Measurements from ENCODE around the gene MAP3K19. TPM values are rescaled to one million over a fixed set of nuclear protein-coding genes. Genes with fewer than 3 reads are reported as not detected.
"Not testable (repeated sequence)": the region's sequence is repeated elsewhere in the genome, so short reads cannot be mapped to it uniquely, and the experiment has no call there.

The MAP3K19 gene, protein sequence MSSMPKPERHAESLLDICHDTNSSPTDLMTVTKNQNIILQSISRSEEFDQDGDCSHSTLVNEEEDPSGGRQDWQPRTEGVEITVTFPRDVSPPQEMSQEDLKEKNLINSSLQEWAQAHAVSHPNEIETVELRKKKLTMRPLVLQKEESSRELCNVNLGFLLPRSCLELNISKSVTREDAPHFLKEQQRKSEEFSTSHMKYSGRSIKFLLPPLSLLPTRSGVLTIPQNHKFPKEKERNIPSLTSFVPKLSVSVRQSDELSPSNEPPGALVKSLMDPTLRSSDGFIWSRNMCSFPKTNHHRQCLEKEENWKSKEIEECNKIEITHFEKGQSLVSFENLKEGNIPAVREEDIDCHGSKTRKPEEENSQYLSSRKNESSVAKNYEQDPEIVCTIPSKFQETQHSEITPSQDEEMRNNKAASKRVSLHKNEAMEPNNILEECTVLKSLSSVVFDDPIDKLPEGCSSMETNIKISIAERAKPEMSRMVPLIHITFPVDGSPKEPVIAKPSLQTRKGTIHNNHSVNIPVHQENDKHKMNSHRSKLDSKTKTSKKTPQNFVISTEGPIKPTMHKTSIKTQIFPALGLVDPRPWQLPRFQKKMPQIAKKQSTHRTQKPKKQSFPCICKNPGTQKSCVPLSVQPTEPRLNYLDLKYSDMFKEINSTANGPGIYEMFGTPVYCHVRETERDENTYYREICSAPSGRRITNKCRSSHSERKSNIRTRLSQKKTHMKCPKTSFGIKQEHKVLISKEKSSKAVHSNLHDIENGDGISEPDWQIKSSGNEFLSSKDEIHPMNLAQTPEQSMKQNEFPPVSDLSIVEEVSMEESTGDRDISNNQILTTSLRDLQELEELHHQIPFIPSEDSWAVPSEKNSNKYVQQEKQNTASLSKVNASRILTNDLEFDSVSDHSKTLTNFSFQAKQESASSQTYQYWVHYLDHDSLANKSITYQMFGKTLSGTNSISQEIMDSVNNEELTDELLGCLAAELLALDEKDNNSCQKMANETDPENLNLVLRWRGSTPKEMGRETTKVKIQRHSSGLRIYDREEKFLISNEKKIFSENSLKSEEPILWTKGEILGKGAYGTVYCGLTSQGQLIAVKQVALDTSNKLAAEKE (N-terminal part only)
- not detected in 2 replicates for total RNA-seq (2014; rRNA removed; shearing (Covaris generic))

- no peak for DNase-seq
- no peaks in the 10 kb centered on the region for H3K27me3 ChIP-seq (ENCODE audit: control insufficient read depth, insufficient read depth, low read length)
- no peaks in the 10 kb centered on the region for H3K36me3 ChIP-seq (replicated peaks; ENCODE audit: control insufficient read depth, insufficient read depth, low read length)
- no peak within 1 kb of the TSS for H3K4me3 ChIP-seq (ENCODE audit: insufficient read depth, low read depth, low read length)
These were observed at the start of gene MAP3K19 for GRCh38 chr2:135047300-135047699. Gene MAP3K19, minus strand, starts transcription at chr2:135047447. Its CDS starts 22,800 bp downstream, at chr2:135024647.

DNA sequence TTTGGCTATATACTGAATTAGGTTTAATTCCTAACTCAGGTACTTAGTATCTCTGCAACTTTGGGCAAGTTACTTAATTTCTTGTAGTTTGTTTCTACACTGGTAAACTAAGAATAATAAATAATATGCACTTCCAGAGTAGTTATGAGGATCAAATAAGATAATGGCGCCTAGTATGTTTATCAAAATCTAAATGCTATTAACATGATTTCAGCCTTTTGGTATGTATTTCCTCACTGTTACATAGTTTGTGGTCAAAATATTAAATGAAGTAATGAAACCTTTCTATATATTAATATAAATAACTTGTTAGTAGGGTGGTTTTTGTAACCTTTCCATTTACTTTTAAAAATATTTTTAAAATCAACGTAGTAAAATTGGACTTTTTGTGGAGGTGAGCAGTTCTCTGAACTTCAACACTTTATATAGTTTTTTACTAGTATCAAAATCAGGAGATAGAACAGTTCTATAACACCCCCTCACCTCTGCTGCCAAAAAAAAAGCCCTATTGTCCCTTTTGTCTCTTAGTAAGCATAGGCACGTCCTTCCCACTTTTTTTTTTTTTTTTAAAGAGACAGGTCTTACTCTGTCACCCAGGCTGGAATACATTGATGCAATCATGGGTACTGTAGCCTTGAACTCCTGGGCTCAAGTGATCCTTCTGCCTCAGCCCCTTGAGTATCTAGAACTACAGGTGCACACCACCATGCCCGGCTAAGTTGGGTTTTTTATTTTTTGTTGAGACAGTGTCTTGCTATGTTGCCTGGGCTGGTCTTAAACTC is 49.6 kb upstream of the MAP3K19 start:
- no peak for DNase-seq
- no peaks in the 10 kb centered on the region; the same call in 1 of the 2 replicates for H3K36me3 ChIP-seq (replicated peaks; ENCODE audit: control insufficient read depth, insufficient read depth, low read length)

DNA sequence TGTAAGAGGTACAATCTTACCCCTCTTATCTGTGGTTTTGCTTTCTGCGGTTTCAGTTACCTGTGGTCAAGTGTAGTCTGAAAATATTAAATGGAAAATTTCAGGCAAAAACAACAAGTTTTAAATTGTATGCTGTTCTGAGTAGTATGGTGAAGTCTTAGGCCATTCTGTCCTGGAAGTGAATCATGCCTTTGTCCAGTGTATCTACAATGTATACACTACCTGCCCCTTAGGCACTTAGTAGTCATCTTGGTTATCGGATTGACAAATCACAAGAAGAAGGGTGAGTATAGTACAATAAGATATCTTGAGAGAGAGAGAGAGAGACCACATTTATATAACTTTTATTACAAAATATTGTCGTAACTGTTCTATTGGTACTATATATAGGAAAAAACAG is 48.3 kb upstream of the MAP3K19 start:
- Histone ChIP-seq H3K4me3 (ENCODE audit: insufficient read depth, low read depth, low read length) (no peak overlapping the region), H3K36me3 (replicated peaks; ENCODE audit: control insufficient read depth, insufficient read depth, low read length) (no peaks in the 10 kb centered on the region), H3K27me3 (ENCODE audit: control insufficient read depth, insufficient read depth, low read length) (no peaks in the 10 kb centered on the region)
- no peak for DNase-seq

More for the DNA sequence above, 49.6 kb upstream of the MAP3K19 start:
- Histone ChIP-seq H3K27me3 (ENCODE audit: control insufficient read depth, insufficient read depth, low read length) (no peaks in the 10 kb centered on the region), H3K4me3 (ENCODE audit: insufficient read depth, low read depth, low read length) (no peak overlapping the region)

DNA sequence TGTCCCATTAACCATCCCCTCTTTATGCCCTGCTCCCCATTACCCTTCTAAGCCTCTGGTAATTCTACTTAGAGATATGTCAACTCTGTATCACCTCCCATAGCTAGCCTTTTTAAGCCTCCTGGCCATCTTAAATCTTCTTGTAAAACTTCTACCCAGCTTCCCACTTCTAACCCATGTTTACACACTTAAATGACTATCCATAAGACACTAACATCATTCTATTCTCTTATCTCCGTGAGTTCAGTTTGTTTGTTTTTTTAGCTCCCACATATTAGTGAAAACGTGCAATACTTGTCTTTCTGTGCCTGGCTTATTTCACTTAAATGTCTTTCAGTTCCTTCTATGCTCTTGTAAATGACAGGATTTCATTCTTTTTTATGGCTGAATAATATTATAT is 47.3 kb upstream of the MAP3K19 start:
- no peak for DNase-seq
- no peaks in the 10 kb centered on the region for H3K27me3 ChIP-seq (ENCODE audit: control insufficient read depth, insufficient read depth, low read length)
- H3K36me3 ChIP-seq (replicated peaks; ENCODE audit: control insufficient read depth, insufficient read depth, low read length) = no peaks in the 10 kb centered on the region
- H3K4me3 ChIP-seq (ENCODE audit: insufficient read depth, low read depth, low read length) = no peak overlapping the region

DNA sequence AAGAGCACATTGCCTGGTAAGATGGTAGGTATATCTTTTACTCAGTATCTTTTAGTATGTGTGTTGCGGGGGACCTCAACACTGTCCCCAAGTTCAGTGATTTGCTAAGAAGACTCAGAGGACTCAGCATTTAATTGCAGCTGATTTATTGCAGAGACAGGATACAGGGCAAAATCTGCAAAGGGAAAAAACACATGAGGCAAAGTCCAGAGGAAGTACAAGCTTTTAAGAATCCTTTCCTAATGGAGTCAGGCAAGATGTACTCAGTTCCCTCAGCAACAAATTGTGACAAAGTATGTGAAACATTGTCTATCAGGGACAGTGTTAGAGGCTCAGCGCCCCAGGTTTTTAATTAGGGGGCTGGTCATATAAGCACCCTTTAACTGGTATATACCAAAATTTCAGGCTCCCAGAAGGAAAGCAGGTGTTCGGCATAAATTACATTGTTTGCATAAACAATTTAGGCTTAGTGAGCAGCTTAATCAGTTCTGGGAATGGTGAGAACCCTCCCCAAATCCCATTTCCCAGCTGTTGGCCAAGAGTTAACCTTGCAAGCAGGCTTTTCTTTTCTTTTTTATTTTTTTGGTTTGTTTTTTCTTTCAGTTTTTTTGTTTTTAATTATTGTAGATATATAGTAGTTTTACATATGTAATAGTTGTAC is 46.6 kb upstream of the MAP3K19 start:
- no peak for DNase-seq
- Histone ChIP-seq H3K27me3 (ENCODE audit: control insufficient read depth, insufficient read depth, low read length) (no peaks in the 10 kb centered on the region), H3K4me3 (ENCODE audit: insufficient read depth, low read depth, low read length) (no peak overlapping the region), H3K36me3 (replicated peaks; ENCODE audit: control insufficient read depth, insufficient read depth, low read length) (no peaks in the 10 kb centered on the region)

DNA sequence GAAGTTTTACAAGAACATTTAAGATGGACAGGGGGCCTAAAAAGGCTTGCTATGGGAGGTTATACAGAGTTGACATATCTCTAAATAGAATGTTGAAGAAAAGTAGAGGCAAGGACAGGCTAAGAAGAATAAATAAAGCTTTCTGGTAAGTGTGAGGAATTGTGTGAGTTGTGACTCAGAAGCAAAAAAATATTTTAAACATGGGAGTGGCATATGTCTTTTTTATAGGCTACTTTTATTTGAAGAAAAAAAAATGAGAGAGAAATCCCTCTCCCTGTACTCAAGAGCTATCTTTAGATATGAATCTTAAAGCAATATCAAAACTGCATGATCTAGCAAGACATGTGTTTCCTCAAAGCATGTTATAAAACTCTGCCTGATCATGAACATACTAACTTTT is 45.9 kb upstream of the MAP3K19 start:
- no peak for DNase-seq
- no peaks in the 10 kb centered on the region for H3K36me3 ChIP-seq (replicated peaks; ENCODE audit: control insufficient read depth, insufficient read depth, low read length)
- no peak overlapping the region for H3K4me3 ChIP-seq (ENCODE audit: insufficient read depth, low read depth, low read length)
- no peaks in the 10 kb centered on the region for H3K27me3 ChIP-seq (ENCODE audit: control insufficient read depth, insufficient read depth, low read length)

DNA sequence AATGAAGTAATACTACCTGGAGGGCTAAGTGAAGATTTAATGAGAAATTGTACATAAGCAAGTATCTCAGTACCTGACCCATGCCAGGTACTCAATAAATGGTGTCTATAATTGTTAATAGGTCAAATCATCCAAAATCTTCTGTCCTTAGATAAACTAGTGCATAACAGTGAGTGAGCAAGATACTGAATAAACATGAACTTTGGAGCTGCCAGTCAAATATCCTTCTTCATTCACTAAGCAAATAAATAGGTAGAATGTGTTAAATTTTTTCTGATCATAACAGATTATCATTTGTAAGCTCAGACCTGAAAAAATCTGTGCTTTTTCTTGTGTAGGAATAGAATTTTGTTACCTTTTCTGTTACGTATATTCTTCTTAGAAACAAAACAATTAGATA is 44.4 kb upstream of the MAP3K19 start:
- H3K36me3 ChIP-seq (replicated peaks; ENCODE audit: control insufficient read depth, insufficient read depth, low read length) = no peaks in the 10 kb centered on the region
- H3K27me3 ChIP-seq (ENCODE audit: control insufficient read depth, insufficient read depth, low read length) = no peaks in the 10 kb centered on the region
- no peak overlapping the region for H3K4me3 ChIP-seq (ENCODE audit: insufficient read depth, low read depth, low read length)
- no peak for DNase-seq

- not testable (repeated sequence) for H3K36me3 ChIP-seq (replicated peaks; ENCODE audit: control insufficient read depth, insufficient read depth, low read length); H3K27me3 ChIP-seq (ENCODE audit: control insufficient read depth, insufficient read depth, low read length); DNase-seq; H3K4me3 ChIP-seq (ENCODE audit: insufficient read depth, low read depth, low read length)
These were observed 42.4 kb upstream of the MAP3K19 start for GRCh38 chr2:135089597-135089996.

GRCh38 chr2:135086222-135086621 is 39.0 kb upstream of the MAP3K19 start:
- Histone ChIP-seq H3K36me3 (replicated peaks; ENCODE audit: control insufficient read depth, insufficient read depth, low read length) (no peaks in the 10 kb centered on the region), H3K4me3 (ENCODE audit: insufficient read depth, low read depth, low read length) (no peak overlapping the region), H3K27me3 (ENCODE audit: control insufficient read depth, insufficient read depth, low read length) (no peaks in the 10 kb centered on the region)
- no peak for DNase-seq

DNA sequence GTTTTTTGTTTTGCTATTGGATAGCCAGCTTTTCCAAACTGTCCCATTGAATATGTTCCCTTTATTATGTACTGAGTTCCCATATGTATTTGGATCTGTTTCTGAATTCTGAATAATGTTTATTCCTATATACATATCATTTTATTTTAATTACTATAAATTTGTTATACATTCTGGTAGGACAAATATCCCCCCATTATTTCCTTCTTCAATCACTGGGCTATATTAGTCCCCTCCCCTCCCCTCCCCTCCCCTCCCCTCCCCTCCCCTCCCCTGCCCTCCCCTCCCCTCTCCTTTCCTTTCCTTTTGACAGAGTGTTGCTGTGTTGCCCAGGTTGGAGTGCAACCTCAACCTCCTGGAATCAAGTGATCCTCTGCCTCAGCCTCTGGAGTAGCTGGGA is 31.2 kb upstream of the MAP3K19 start:
- no peaks in the 10 kb centered on the region; the same call in 1 of the 2 replicates for H3K36me3 ChIP-seq (replicated peaks; ENCODE audit: control insufficient read depth, insufficient read depth, low read length)
- no peaks in the 10 kb centered on the region for H3K27me3 ChIP-seq (ENCODE audit: control insufficient read depth, insufficient read depth, low read length)
- no peak overlapping the region for H3K4me3 ChIP-seq (ENCODE audit: insufficient read depth, low read depth, low read length)
- no peak for DNase-seq

- Histone ChIP-seq H3K4me3 (ENCODE audit: insufficient read depth, low read depth, low read length) (no peak overlapping the region), H3K36me3 (replicated peaks; ENCODE audit: control insufficient read depth, insufficient read depth, low read length) (no peaks in the 10 kb centered on the region; the same call in 1 of the 2 replicates), H3K27me3 (ENCODE audit: control insufficient read depth, insufficient read depth, low read length) (no peaks in the 10 kb centered on the region)
- no peak for DNase-seq
These were observed 29.3 kb upstream of the MAP3K19 start for GRCh38 chr2:135076556-135076955.

DNA sequence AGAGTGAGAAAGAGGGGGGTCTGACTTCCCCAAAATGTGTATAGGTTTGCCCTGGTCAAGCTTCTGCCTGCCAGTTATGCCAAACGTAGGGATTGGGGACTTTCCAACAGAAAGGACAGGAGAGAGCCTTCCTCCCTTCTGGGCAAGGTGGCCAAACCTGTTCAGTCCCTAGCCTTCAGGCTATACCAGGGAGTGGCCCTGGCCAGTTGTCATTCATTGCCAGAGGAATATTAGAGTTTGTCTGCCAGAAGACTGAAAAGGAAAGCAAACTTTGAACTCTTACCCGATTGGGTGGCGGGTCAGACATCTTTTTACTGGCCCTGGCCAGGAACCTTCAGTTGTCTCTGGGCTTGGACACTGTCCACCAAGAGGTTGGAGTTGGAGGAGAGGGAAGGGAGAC is 27.0 kb upstream of the MAP3K19 start:
- Histone ChIP-seq H3K4me3 (ENCODE audit: insufficient read depth, low read depth, low read length) (no peak overlapping the region), H3K36me3 (replicated peaks; ENCODE audit: control insufficient read depth, insufficient read depth, low read length) (no peaks in the 10 kb centered on the region; the same call in 1 of the 2 replicates), H3K27me3 (ENCODE audit: control insufficient read depth, insufficient read depth, low read length) (no peaks in the 10 kb centered on the region)
- DNase-seq = no peak

DNA sequence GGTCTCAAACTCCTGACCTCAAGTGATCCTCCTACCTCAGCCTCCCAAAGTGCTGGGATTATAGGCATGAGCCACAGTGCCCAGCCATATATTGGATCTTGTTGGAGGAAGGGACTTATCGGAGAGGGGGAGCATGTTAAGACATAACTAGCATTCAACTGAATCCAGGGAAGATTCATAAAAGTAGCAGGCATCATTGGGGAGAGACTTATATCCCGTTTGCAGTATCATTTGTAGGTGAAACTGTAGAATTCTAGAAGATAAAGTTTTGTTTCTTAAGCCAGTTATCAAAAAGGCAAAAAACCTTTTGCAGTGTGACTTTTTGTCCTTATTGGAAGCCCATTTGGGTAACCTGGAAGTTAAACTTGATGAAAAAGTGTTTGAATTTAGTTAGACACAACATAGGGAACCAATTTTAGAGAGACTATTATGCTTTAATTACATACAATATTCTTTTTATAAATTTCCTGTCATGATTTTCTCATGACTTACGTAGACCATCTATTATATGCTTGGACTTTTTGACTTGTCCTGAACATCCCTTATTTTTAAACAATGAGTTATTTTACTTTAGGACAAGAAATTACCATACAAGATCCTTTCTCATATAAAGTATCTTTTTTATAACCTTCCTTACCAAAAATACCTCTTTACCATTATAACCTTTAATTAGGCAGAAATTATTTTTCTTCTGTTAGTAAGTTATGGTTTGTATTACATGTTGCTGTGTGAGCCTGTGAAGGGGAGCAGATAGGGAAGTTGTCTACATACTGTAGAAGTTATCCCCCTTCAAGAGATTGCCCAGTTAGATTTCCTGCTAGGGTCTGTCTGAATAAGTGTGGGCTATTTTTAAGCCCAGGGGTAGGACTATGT is 25.1 kb upstream of the MAP3K19 start:
- Histone ChIP-seq H3K4me3 (ENCODE audit: insufficient read depth, low read depth, low read length) (no peak overlapping the region), H3K27me3 (ENCODE audit: control insufficient read depth, insufficient read depth, low read length) (no peaks in the 10 kb centered on the region), H3K36me3 (replicated peaks; ENCODE audit: control insufficient read depth, insufficient read depth, low read length) (no peaks in the 10 kb centered on the region; the same call in none of the 2 replicates)
- DNase-seq = no peak
